HepG2 (cell line): ENCODE data around the gene MIGA2. TPM values are rescaled to one million over a fixed set of nuclear protein-coding genes. Genes with fewer than 3 reads are reported as not detected.

Source experiments
- ARID5B ChIP-seq: IDR thresholded peaks from 2 replicates; pipeline ENCODE4 v1.4.0; 2020; ENCODE audit warnings: mild to moderate bottlenecking, missing genetic modification reagents
- BCL6 ChIP-seq: IDR thresholded peaks from 2 replicates; pipeline ENCODE4 v1.6.1; 2016; ENCODE audit warnings: missing genetic modification reagents, missing compliant biosample characterization
- CBX2 ChIP-seq, 2 experiments: fragments of 200-600 bp in 1 of 2; sonication (generic); formaldehyde crosslinking in 1 of 2; IDR thresholded peaks; 2 replicates each; pipeline versions ENCODE4 v1.7.0 to v1.8.1; 2018 to 2022; ENCODE audit warnings: low read depth in 2 of 2, low read length in 1 of 2, mild to moderate bottlenecking in 1 of 2, missing genetic modification reagents in 1 of 2
- DMAP1 ChIP-seq: IDR thresholded peaks from 2 replicates; pipeline ENCODE4 v1.6.1; 2016
- E2F1 ChIP-seq: sonication (generic); formaldehyde crosslinking; IDR thresholded peaks from 2 replicates; pipeline ENCODE4 v1.5.0; 2020; ENCODE audit warnings: missing genetic modification reagents
- ELF1 ChIP-seq: sonication (generic); formaldehyde crosslinking; IDR thresholded peaks from 2 replicates; pipeline ENCODE4 v1.4.0; 2020; ENCODE audit warnings: missing genetic modification reagents
- IKZF4 ChIP-seq: sonication (generic); formaldehyde crosslinking; IDR thresholded peaks from 2 replicates; pipeline ENCODE4 v1.5.1; 2020; ENCODE audit warnings: borderline replicate concordance, mild to moderate bottlenecking, low read depth, missing genetic modification reagents; ENCODE audit errors: not compliant biosample characterization
- RBAK ChIP-seq: sonication (generic); formaldehyde crosslinking; IDR thresholded peaks from 2 replicates; pipeline ENCODE4 v1.5.1; 2020; ENCODE audit warnings: mild to moderate bottlenecking, missing genetic modification reagents
- XRCC5 ChIP-seq: fragments of 200-400 bp; formaldehyde crosslinking; optimal IDR thresholded peaks from 2 replicates; pipeline ENCODE3; 2017; ENCODE audit warnings: mild to moderate bottlenecking, low read length
- ZNF687 ChIP-seq: sonication (generic); formaldehyde crosslinking; IDR thresholded peaks from 2 replicates; pipeline ENCODE4 v1.5.1; 2020; ENCODE audit warnings: mild to moderate bottlenecking, missing genetic modification reagents, moderate library complexity
- polyA plus RNA-seq, 8 experiments: library from polyadenylated mRNA; depleted of rRNA in 3 of 8; stranded (reverse) in 7 of 8; unstranded in 1 of 8; fragments of >200 nt; fragmentation: Illumina TruSeq in 4 of 8; extraction: Trizol in 4 of 8; gene quantifications; 2 replicates each; pipeline versions ENCODE4 v1.2.1 to v1.2.3, GENCODE V29; 2011 to 2016; ENCODE audit warnings: low read depth in 4 of 8, missing spikeins in 1 of 8, mixed read lengths in 1 of 8; ENCODE audit not compliant: insufficient read depth in 1 of 8
- total RNA-seq, 5 experiments: library from RNA; depleted of rRNA; stranded (reverse); fragments of >200 nt; fragmentation: Illumina TruSeq; extraction: Trizol; gene quantifications; 2 replicates each; pipeline ENCODE4 v1.2.3, GENCODE V29; 2016; ENCODE audit warnings: low read depth in 1 of 5
- TF ChIP-seq, protein P1 (sequence below): sonication (generic); formaldehyde crosslinking; IDR thresholded peaks from 2 replicates; pipeline ENCODE4 v1.4.0; 2020; ENCODE audit warnings: missing genetic modification reagents, borderline replicate concordance
- TF ChIP-seq, protein P2 (sequence below): IDR thresholded peaks from 2 replicates; pipeline ENCODE4 v1.6.1; 2012; ENCODE audit warnings: low read depth, low read length, improper control_type of control experiment
- TF ChIP-seq, protein P3 (sequence below): sonication (generic); formaldehyde crosslinking; conservative IDR thresholded peaks from 2 replicates; pipeline ENCODE4 v1.4.0; 2020; ENCODE audit warnings: missing genetic modification reagents

Gene MIGA2
- total and polyA plus RNA-seq, 2 of the 13 experiments (the other 11 are each of a cell fraction or from before 2014, with no cell fraction given), result 10.8 to 17.1 TPM

- TF ChIP-seq ARID5B (CRISPR knock-in tag), result peak; percentile 65
- TF ChIP-seq E2F1 (CRISPR knock-in tag), result 0 out of 2 replicates have a peak, but pooled peaks have one; percentile 33
- peak; percentile 58; the same call in 1 of the 2 replicates for TF ChIP-seq DMAP1 (CRISPR knock-in tag)
- no peak for TF ChIP-seq CBX2 (IDR thresholded peaks at IDR 0.05; ENCODE audit: low read depth, low read length)
- no peak for TF ChIP-seq CBX2 (CRISPR knock-in tag; IDR thresholded peaks at IDR 0.05; ENCODE audit: low read depth)
- TF ChIP-seq, protein P1, sequence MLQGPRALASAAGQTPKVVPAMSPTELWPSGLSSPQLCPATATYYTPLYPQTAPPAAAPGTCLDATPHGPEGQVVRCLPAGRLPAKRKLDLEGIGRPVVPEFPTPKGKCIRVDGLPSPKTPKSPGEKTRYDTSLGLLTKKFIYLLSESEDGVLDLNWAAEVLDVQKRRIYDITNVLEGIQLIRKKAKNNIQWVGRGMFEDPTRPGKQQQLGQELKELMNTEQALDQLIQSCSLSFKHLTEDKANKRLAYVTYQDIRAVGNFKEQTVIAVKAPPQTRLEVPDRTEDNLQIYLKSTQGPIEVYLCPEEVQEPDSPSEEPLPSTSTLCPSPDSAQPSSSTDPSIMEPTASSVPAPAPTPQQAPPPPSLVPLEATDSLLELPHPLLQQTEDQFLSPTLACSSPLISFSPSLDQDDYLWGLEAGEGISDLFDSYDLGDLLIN (CRISPR knock-in tag), result no peak
- peak; percentile 50 for TF ChIP-seq IKZF4 (CRISPR knock-in tag)
- TF ChIP-seq ZNF687 (CRISPR knock-in tag), result peak; percentile 90
- TF ChIP-seq, protein P2, sequence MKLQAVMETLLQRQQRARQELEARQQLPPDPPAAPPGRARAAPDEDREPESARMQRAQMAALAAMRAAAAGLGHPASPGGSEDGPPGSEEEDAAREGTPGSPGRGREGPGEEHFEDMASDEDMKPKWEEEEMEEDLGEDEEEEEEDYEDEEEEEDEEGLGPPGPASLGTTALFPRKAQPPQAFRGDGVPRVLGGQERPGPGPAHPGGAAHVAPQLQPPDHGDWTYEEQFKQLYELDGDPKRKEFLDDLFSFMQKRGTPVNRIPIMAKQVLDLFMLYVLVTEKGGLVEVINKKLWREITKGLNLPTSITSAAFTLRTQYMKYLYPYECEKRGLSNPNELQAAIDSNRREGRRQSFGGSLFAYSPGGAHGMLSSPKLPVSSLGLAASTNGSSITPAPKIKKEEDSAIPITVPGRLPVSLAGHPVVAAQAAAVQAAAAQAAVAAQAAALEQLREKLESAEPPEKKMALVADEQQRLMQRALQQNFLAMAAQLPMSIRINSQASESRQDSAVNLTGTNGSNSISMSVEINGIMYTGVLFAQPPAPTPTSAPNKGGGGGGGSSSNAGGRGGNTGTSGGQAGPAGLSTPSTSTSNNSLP, result no peak
- TF ChIP-seq, protein P3, sequence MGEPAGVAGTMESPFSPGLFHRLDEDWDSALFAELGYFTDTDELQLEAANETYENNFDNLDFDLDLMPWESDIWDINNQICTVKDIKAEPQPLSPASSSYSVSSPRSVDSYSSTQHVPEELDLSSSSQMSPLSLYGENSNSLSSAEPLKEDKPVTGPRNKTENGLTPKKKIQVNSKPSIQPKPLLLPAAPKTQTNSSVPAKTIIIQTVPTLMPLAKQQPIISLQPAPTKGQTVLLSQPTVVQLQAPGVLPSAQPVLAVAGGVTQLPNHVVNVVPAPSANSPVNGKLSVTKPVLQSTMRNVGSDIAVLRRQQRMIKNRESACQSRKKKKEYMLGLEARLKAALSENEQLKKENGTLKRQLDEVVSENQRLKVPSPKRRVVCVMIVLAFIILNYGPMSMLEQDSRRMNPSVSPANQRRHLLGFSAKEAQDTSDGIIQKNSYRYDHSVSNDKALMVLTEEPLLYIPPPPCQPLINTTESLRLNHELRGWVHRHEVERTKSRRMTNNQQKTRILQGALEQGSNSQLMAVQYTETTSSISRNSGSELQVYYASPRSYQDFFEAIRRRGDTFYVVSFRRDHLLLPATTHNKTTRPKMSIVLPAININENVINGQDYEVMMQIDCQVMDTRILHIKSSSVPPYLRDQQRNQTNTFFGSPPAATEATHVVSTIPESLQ (CRISPR knock-in tag), result no peak
- TF ChIP-seq RBAK (CRISPR knock-in tag), result 0 out of 2 replicates have a peak, but pooled peaks have one; percentile 35
- TF ChIP-seq ELF1 (CRISPR knock-in tag), result 0 out of 2 replicates have a peak, but pooled peaks have one; percentile 19
- no peak for TF ChIP-seq XRCC5
- peak; percentile 84 for TF ChIP-seq BCL6
Measured at GRCh38 chr9:129064499-129064908, 28.1 kb downstream of the MIGA2 start (continued).
